H9 (cell line): ENCODE data around the gene PLEKHA8. TPM values are rescaled to one million over a fixed set of nuclear protein-coding genes. Genes with fewer than 3 reads are reported as not detected.

Experiments
- DNase-seq: peaks from one replicate; pipeline ENCODE4 v3.0.0-alpha.2; 2017
- H2AFZ ChIP-seq: one replicate; pipeline ENCODE4 v1.6.1; 2013; ENCODE audit warnings: mild to moderate bottlenecking, low read length, control low read depth, moderate library complexity
- H2AK5ac ChIP-seq: 2 replicates; pipeline ENCODE4 v1.6.1; 2013; ENCODE audit warnings: low read length, control low read depth, mixed read lengths; ENCODE audit not compliant: insufficient read length
- H2BK120ac ChIP-seq: one replicate; pipeline ENCODE4 v1.6.1; 2013; ENCODE audit warnings: low read depth, mild to moderate bottlenecking, low read length, control low read depth, inconsistent platforms; ENCODE audit not compliant: poor library complexity, severe bottlenecking
- H2BK12ac ChIP-seq: 2 replicates; pipeline ENCODE4 v1.6.1; 2013; ENCODE audit warnings: low read length, control low read depth, mixed read lengths, low read depth; ENCODE audit not compliant: insufficient read length
- H2BK15ac ChIP-seq: 2 replicates; pipeline ENCODE4 v1.6.1; 2013; ENCODE audit warnings: low read depth, low read length, control low read depth
- H2BK20ac ChIP-seq: one replicate; pipeline ENCODE4 v1.6.1; 2013; ENCODE audit warnings: low read depth, mild to moderate bottlenecking, low read length, control low read depth, inconsistent platforms; ENCODE audit not compliant: poor library complexity, severe bottlenecking
- H2BK5ac ChIP-seq: 2 replicates; pipeline ENCODE4 v1.6.1; 2013; ENCODE audit warnings: low read length, control low read depth, mixed read lengths; ENCODE audit not compliant: insufficient read length
- H3K14ac ChIP-seq: 2 replicates; pipeline ENCODE4 v1.6.1; 2013; ENCODE audit warnings: low read length, control low read depth; ENCODE audit not compliant: insufficient read depth
- H3K18ac ChIP-seq: 2 replicates; pipeline ENCODE4 v1.6.1; 2013; ENCODE audit warnings: low read depth, mild to moderate bottlenecking, mixed read lengths, low read length, control low read depth; ENCODE audit not compliant: insufficient read length
- H3K23ac ChIP-seq: 2 replicates; pipeline ENCODE4 v1.6.1; 2013; ENCODE audit warnings: low read length, control low read depth, mixed read lengths, low read depth; ENCODE audit not compliant: insufficient read length
- H3K23me2 ChIP-seq: 2 replicates; pipeline ENCODE4 v1.6.1; 2013; ENCODE audit warnings: low read depth, mild to moderate bottlenecking, mixed read lengths, low read length, control low read depth; ENCODE audit not compliant: insufficient read length, poor library complexity, severe bottlenecking
- H3K27ac ChIP-seq: 2 replicates; pipeline ENCODE4 v1.5.1; 2013; ENCODE audit warnings: low read length, control low read depth, mixed read lengths, low read depth; ENCODE audit not compliant: insufficient read length
- H3K27me3 ChIP-seq: 2 replicates; pipeline ENCODE4 v1.6.1; 2013; ENCODE audit warnings: low read length, control low read depth, inconsistent platforms; ENCODE audit not compliant: insufficient read depth
- H3K4ac ChIP-seq: 2 replicates; pipeline ENCODE4 v1.6.1; 2013; ENCODE audit warnings: low read depth, mild to moderate bottlenecking, control low read depth, inconsistent platforms, low read length, moderate library complexity
- H3K4me1 ChIP-seq: 2 replicates; pipeline ENCODE4 v1.6.1; 2013; ENCODE audit warnings: low read length, control low read depth, inconsistent platforms; ENCODE audit not compliant: insufficient read depth
- H3K4me2 ChIP-seq: 2 replicates; pipeline ENCODE4 v1.6.1; 2013; ENCODE audit warnings: low read length, control low read depth, mixed read lengths; ENCODE audit not compliant: insufficient read length, insufficient read depth
- H3K56ac ChIP-seq: 2 replicates; pipeline ENCODE4 v1.6.1; 2013; ENCODE audit warnings: low read depth, mild to moderate bottlenecking, mixed read lengths, low read length, control low read depth; ENCODE audit not compliant: insufficient read length
- H3K79me1 ChIP-seq: 2 replicates; pipeline ENCODE4 v1.6.1; 2013; ENCODE audit warnings: low read depth, mild to moderate bottlenecking, moderate library complexity, low read length, control low read depth, inconsistent platforms; ENCODE audit not compliant: insufficient read depth, poor library complexity, severe bottlenecking
- H3K79me2 ChIP-seq: 2 replicates; pipeline ENCODE4 v1.6.1; 2013; ENCODE audit warnings: low read length, control low read depth, inconsistent platforms; ENCODE audit not compliant: insufficient read depth
- H3K9ac ChIP-seq: 2 replicates; pipeline ENCODE4 v1.6.1; 2013; ENCODE audit warnings: low read length, control low read depth, mixed read lengths; ENCODE audit not compliant: insufficient read length; ENCODE audit errors: extremely low read depth
- H3K9me3 ChIP-seq: one replicate; pipeline ENCODE4 v1.6.1; 2013; ENCODE audit warnings: low read depth, low read length, inconsistent platforms; ENCODE audit not compliant: control insufficient read depth
- H3T11ph ChIP-seq: one replicate; pipeline ENCODE4 v1.6.1; 2013; ENCODE audit warnings: mild to moderate bottlenecking, low read length, control low read depth, inconsistent platforms
- H4K20me1 ChIP-seq: one replicate; pipeline ENCODE4 v1.6.1; 2013; ENCODE audit not compliant: control insufficient read depth, insufficient read length, insufficient read depth
- H4K5ac ChIP-seq: 2 replicates; pipeline ENCODE4 v1.6.1; 2013; ENCODE audit warnings: low read depth, mild to moderate bottlenecking, mixed read lengths, low read length, control low read depth; ENCODE audit not compliant: insufficient read length
- H4K8ac ChIP-seq: replicated peaks from 2 replicates; pipeline ENCODE4 v1.6.1; 2013; ENCODE audit warnings: low read length, control low read depth, mixed read lengths, low read depth; ENCODE audit not compliant: insufficient read length
- H4K91ac ChIP-seq: 2 replicates; pipeline ENCODE4 v1.6.1; 2013; ENCODE audit warnings: low read depth, mild to moderate bottlenecking, moderate library complexity, mixed read lengths, low read length, control low read depth; ENCODE audit not compliant: insufficient read length
- H3K27ac Mint-ChIP-seq, 3 experiments: 2 replicates in 2 of 3; 3 replicates in 1 of 3; pipeline ENCODE4 v1.8.0; 2020 to 2021; ENCODE audit warnings: mixed read lengths in 3 of 3, mild to moderate bottlenecking in 1 of 3, moderate library complexity in 1 of 3
- H3K27me3 Mint-ChIP-seq: 2 replicates; pipeline ENCODE4 v1.8.0; 2021; ENCODE audit warnings: low read depth, mild to moderate bottlenecking, moderate library complexity, mixed read lengths
- H3K36me3 Mint-ChIP-seq, 3 experiments: 2 replicates in 2 of 3; 3 replicates in 1 of 3; pipeline ENCODE4 v1.8.0; 2020 to 2021; ENCODE audit warnings: low read depth in 3 of 3, mixed read lengths in 3 of 3; ENCODE audit not compliant: insufficient read depth in 1 of 3
- H3K4me1 Mint-ChIP-seq, 2 experiments: 2 replicates each; pipeline ENCODE4 v1.8.0; 2020; ENCODE audit warnings: mixed read lengths in 2 of 2
- H3K4me3 Mint-ChIP-seq, 2 experiments: 2 replicates in 1 of 2; 3 replicates in 1 of 2; pipeline ENCODE4 v1.8.0; 2020 to 2021; ENCODE audit warnings: mild to moderate bottlenecking in 2 of 2, mixed read lengths in 2 of 2, moderate library complexity in 1 of 2
- H3K9me3 Mint-ChIP-seq, 2 experiments: 2 replicates in 1 of 2; 3 replicates in 1 of 2; pipeline ENCODE4 v1.8.0; 2020; ENCODE audit warnings: mild to moderate bottlenecking in 2 of 2, mixed read lengths in 2 of 2, moderate library complexity in 1 of 2
- WGBS: extraction: QIAGEN DNeasy Blood & Tissue Kit; methylation state at CpG from one replicate; pipeline ENCODE4 v1.1.7; 2013; ENCODE audit warnings: missing lambda C conversion rate, low lambda C conversion rate, mixed read lengths; ENCODE audit not compliant: insufficient read length; ENCODE audit errors: extremely low coverage; 5-methylcytosine and 5-hydroxymethylcytosine counted together
- total RNA-seq: library from RNA; stranded (reverse); gene quantifications from 2 replicates; pipeline ENCODE4 v1.2.1, GENCODE V29; 2021
- TF ChIP-seq, protein P1 (sequence below): fragments of 200-600 bp; sonication (generic); conservative IDR thresholded peaks from 3 replicates; pipeline ENCODE4 v1.8.0; 2021; ENCODE audit warnings: antibody characterized with exemption, mild to moderate bottlenecking

Gene PLEKHA8
- total RNA-seq, 1 experiment from 2014 or later = 37.0 TPM

GRCh38 chr7:29990931-29991330 is 37.3 kb upstream of the PLEKHA8 start:
- Mint-ChIP-seq H3K27ac (no peak overlapping the region), H3K27me3 (peaks cover 6% of the 10 kb centered on the region; the same call in 1 of the 2 replicates), H3K4me3 (peak overlapping the region; percentile 87 to 91; a peak in 4 of 5 replicates), H3K9me3 (peaks cover 17 to 27% of the 10 kb centered on the region in 2 experiments; a peak in 4 of 5 replicates), H3K36me3 (peaks cover 0 to 10% (median 0%) of the 10 kb centered on the region in 3 experiments; a peak in 5 of 7 replicates), H3K4me1 (peaks cover 16 to 17% of the 10 kb centered on the region in 2 experiments)
- H3K4ac ChIP-seq = no peak overlapping the region
- H3K4me2 ChIP-seq = no peak overlapping the region
- no peaks in the 10 kb centered on the region for H3K27me3 ChIP-seq
- DNase-seq = no peak
- H3K18ac ChIP-seq = no peak overlapping the region
- no peak overlapping the region for H2AFZ ChIP-seq
- TF ChIP-seq, protein P1, sequence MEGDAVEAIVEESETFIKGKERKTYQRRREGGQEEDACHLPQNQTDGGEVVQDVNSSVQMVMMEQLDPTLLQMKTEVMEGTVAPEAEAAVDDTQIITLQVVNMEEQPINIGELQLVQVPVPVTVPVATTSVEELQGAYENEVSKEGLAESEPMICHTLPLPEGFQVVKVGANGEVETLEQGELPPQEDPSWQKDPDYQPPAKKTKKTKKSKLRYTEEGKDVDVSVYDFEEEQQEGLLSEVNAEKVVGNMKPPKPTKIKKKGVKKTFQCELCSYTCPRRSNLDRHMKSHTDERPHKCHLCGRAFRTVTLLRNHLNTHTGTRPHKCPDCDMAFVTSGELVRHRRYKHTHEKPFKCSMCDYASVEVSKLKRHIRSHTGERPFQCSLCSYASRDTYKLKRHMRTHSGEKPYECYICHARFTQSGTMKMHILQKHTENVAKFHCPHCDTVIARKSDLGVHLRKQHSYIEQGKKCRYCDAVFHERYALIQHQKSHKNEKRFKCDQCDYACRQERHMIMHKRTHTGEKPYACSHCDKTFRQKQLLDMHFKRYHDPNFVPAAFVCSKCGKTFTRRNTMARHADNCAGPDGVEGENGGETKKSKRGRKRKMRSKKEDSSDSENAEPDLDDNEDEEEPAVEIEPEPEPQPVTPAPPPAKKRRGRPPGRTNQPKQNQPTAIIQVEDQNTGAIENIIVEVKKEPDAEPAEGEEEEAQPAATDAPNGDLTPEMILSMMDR = no peak
- no peak overlapping the region for H4K5ac ChIP-seq
- no peaks in the 10 kb centered on the region for H4K20me1 ChIP-seq
- no peak overlapping the region for H2BK120ac ChIP-seq
- no peak overlapping the region for H2BK20ac ChIP-seq
- H3K9me3 ChIP-seq = no peaks in the 10 kb centered on the region
- H3K14ac ChIP-seq = no peak overlapping the region
- H2BK15ac ChIP-seq = no peak overlapping the region
- H3K56ac ChIP-seq = no peak overlapping the region
- H3K23me2 ChIP-seq = peaks cover 8% of the 10 kb centered on the region
- no peak overlapping the region for H2BK5ac ChIP-seq
- no peak overlapping the region for H4K8ac ChIP-seq
- H3K23ac ChIP-seq = no peak overlapping the region
- no peak overlapping the region for H3K9ac ChIP-seq
- WGBS = no CpG with 5 or more reads among the region's 4 CpGs
- no peak overlapping the region for H2BK12ac ChIP-seq
- H3T11ph ChIP-seq = no peak overlapping the region
- no peak overlapping the region for H3K27ac ChIP-seq
- no peaks in the 10 kb centered on the region for H3K79me1 ChIP-seq
- H3K4me1 ChIP-seq = peaks cover 5% of the 10 kb centered on the region; the same call in 1 of the 2 replicates
- peaks cover 10% of the 10 kb centered on the region; the same call in 1 of the 2 replicates for H3K79me2 ChIP-seq
- no peak overlapping the region for H2AK5ac ChIP-seq
- H4K91ac ChIP-seq = no peak overlapping the region
